Tibial nerve (tissue), 3 donors: ENCODE results near the gene FFAR2.

Experiments used
- CTCF ChIP-seq, 5 experiments: fragments of 200-600 bp in 3 of 5; fragments of 450-650 bp in 2 of 5; sonication (generic) in 3 of 5; IDR thresholded peaks; one replicate each; pipeline ENCODE4 v1.5.1; 2016 to 2019; ENCODE audit warnings: antibody characterized with exemption in 5 of 5, mild to moderate bottlenecking in 3 of 5, moderate library complexity in 2 of 5
- POLR2A ChIP-seq, 2 donors: fragments of 450-650 bp; IDR thresholded peaks; one replicate each; pipeline ENCODE4 v1.6.1; 2017; ENCODE audit warnings: antibody characterized with exemption in 2 of 2, mild to moderate bottlenecking in 2 of 2, moderate library complexity in 2 of 2

- TF ChIP-seq CTCF (IDR thresholded peaks at IDR 0.05): no peak
- TF ChIP-seq POLR2A (IDR thresholded peaks at IDR 0.05): no peak
These were observed 37.6 kb upstream of the FFAR2 start for GRCh38 chr19:35410487-35410886.
